A204.1 (cell line): ENCODE measurements around the gene TMEM87B.

Source experiments
- FAIRE-seq: peaks from 2 replicates; lab custom pipeline; 2012; peaks lifted over from hg19 to GRCh38; lab: Jason Lieb, UNC

Gene TMEM87B, protein sequence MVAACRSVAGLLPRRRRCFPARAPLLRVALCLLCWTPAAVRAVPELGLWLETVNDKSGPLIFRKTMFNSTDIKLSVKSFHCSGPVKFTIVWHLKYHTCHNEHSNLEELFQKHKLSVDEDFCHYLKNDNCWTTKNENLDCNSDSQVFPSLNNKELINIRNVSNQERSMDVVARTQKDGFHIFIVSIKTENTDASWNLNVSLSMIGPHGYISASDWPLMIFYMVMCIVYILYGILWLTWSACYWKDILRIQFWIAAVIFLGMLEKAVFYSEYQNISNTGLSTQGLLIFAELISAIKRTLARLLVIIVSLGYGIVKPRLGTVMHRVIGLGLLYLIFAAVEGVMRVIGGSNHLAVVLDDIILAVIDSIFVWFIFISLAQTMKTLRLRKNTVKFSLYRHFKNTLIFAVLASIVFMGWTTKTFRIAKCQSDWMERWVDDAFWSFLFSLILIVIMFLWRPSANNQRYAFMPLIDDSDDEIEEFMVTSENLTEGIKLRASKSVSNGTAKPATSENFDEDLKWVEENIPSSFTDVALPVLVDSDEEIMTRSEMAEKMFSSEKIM

DNA sequence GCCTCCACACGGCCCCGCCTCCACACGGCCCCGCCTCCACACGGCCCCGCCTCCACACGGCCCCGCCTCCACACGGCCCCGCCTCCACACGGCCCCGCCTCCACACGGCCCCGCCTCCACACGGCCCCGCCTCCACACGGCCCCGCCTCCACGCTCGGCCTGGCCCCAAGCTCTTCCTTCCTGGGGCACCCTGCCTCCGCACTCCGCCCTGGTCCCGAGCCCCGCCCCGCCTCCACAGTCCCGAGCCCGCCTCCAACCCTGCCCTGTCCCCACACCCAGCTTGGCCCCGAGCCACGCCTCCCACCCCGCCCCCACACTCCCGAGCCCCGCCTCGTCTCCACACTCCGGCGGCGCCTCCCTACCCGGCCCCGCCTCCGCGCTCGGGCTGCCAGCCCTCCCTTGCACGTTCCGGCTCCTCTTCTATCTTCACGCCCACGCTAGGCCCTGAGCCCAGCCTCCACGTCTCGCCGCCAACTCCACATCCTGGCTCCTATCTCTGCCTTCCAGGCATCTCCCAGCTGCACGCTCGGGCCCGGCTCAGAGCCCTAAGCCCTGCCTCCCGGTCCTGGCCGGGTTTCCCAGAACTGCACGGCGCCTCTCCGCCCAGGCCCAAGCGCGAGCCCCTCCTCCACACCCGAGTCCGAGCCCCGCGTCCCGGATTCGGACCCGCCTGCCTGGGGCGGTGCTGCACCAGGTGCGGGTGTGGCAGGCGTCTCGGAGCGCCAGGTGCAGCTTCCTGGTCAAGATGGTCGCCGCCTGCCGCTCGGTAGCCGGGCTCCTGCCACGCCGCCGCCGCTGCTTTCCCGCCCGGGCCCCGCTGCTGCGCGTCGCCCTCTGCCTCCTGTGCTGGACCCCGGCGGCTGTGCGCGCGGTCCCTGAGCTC, at the start of gene TMEM87B:
TSS of gene TMEM87B (plus strand) at position 423 of the 883 bp plus-strand sequence. CDS start at position 746, 323 bp downstream.
- FAIRE-seq: no peak

DNA sequence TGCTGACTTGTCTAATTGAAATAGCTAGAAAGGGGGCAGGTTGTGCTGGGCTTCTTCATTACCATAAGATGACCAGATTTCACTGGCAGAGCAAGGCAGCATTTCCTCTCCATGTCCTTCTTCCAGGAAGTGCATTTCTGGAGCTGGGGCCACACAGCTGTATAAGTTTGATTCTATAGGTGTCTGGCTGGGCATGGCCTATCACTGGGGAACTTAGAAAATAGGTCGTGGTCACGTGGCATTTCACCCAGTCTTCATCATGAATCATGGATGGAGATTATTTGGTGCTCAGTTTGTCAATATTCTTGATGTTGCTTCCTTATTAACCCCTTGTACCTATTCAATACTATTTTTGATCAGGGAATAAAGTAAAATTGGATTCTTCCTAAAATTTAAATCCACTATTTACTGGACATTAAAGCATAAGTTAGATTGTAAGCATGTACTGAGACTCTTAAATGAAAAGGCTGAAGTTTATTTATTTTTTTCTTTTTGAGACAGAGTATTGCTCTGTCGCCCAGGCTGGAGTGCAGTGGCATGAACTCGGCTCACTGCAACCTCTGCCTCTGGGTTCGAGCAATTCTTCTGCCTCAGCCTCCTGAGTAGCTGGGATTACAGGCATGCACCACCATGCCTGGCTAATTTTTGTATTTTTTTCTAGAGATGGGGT, 49.5 kb upstream of the TMEM87B start:
- FAIRE-seq: no peak

DNA sequence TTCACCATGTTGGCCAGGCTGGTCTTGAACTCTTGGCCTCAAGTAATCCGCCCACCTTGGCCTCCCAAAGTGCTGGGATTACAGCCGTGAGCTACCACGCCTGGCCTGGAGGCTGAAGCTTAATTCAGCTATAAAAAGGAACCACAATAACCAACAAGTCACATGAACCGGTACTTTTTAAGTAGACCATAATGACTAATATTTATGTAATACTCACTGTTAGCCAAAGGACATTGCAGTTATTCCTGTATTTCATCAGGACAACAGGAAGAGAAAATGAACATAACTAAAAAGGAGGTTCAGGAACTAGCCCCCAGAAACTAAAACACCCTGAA, 49.0 kb upstream of the TMEM87B start:
- no peak for FAIRE-seq

DNA sequence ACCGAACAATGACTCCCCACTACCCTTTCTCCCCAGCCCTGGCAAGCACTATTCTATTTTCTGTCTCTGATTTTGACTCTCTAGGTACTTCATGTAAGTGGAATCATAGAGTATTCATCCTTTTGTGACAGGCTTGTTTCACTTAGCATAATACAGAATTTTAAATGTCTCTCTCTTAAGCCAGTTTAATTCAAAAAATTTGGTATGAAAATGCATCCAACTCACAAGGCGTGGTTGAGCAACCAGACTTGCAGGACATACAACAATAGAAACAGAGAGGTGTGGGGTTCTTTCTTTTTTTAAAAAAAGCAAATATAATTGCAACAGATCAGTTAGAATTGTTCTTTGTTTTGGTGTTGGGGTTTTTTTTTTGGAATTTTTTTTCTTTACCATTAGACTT, 47.6 kb upstream of the TMEM87B start:
- no peak for FAIRE-seq

DNA sequence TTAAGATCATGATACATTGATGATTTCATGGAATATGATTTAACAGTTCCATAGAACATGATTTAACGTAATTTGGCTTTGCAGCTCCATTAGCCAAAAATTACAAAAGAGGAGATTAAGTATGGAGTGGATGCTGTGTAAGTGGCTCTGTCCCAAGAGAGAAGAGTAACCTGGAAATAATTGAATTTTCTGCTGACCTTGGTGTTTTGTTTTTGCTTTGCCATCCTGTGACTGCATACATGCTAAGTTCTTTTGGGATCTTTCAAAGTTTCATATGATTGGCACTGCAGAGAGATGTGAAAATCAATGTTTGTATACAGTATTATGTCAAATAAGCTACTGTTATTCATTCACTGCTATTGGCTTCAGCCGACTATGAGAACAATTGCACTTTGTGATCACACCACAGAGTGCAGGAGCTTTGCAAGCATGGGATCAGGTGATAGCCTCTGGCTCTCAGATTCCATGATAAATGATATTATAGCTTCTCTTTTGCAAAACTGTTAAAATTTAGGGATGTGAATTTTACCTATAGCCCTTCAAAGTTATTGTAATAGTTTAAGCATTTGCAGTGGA, 46.1 kb upstream of the TMEM87B start:
- FAIRE-seq: no peak

DNA sequence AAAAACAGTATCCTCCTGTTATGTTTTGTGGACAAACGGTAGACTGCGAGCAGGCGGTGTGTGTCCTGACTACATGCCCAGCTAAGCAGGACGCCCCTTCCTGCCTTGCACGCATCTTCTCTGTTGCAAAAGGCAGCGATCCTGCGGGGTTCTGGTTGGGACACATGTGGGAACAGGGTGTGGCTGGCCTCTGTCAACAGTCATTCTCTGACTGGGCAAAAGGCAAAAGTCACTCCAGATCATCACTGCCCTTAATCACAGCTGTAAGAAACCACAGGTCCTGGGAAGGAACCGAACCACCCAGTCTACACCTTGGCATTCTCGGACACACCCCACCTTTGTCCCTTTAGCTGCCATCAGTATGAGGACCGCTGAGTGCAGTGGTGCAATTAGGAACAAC, 44.3 kb upstream of the TMEM87B start:
- FAIRE-seq: no peak

DNA sequence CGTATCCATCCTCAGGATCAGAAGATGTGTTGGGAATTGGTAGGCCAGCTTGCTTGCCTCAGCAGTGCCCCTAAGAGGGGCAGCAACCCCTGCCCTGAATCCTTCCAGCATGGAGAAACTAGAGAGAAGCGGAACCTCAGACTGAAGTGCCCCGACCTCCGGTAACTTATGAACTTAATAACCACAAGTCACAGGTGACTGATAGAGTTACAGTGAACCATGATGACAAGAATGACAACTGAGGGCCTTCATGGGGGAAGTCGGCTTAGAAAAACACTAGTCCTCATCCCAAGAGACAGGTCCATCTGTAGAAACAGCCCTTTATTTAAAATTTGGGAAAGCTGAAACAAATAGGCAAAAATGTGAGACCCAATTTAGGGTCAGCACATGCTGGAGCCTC, 42.5 kb upstream of the TMEM87B start:
- FAIRE-seq: no peak

DNA sequence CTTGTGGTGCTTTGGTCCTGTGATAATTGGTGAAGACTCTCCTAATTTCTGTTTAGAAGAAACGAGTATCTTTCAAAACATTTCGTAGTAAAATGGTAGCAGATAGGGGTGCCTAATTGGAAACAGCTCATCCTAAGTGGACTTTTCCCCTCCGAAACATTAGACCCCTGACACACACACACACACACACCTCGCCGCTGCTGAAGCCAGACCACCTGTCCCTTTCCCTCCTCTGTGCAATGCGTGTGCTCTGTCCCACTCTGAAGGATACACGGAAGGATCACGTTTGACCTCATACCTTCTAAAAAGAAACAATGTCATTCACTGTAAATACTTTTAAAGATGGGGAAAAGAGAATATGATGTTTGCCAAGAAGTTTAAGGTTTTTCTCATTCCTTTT, 36.2 kb upstream of the TMEM87B start:
- FAIRE-seq: no peak

DNA sequence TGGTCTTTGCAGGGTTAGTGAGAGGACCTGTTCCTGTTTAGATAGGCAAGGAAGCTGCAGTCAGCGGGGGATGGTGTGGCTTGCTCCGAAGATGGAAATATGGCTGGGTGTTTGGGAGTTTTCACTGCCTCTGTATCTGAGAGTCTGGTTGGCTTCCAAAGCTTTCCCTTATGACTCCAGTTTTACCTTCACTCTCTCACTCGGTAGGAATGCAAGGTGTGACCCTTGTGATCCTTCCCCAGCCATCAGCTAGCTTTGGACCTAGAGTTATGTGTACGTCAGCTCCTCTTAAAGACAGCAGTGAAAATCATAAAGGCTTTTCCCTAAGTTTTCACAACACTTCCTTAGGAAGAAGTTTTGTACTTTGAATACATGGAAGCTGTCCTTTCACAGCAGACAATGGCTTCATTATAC, 35.5 kb upstream of the TMEM87B start:
- FAIRE-seq: no peak

DNA sequence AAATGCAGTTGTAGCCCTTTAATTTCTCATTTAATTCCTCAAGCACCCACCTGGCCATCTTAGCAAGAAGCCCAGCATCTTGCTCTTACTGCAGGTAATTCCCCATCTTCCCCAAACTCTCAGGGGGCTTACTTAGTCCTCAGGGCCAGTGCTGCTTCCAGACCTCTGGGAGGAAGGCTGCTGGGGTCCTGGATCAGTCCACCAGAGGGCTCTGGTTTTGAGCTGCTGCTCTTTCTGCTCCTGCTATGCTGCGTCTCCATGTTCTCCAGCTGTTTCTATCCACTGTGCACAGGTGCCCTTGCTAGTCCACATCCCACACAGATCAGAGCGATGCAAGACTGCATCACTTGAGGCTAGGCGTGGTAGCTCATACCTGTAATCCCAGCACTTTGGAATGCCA, 34.5 kb upstream of the TMEM87B start:
- no peak for FAIRE-seq

DNA sequence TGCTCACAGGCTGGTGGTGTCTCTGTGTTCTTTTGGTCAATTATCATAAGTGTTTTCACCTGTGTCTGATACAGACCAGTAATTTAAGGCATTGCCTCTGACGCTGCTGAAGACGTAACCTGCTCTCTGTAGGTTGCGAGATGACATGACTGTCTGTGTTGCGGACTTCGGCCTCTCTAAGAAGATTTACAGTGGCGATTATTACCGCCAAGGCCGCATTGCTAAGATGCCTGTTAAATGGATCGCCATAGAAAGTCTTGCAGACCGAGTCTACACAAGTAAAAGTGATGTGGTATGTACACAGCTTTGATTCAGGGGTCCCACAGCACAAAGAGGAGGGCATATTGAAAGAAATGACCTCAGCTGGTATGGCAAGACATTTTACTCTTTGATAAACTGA, 33.8 kb upstream of the TMEM87B start:
- FAIRE-seq: no peak

DNA sequence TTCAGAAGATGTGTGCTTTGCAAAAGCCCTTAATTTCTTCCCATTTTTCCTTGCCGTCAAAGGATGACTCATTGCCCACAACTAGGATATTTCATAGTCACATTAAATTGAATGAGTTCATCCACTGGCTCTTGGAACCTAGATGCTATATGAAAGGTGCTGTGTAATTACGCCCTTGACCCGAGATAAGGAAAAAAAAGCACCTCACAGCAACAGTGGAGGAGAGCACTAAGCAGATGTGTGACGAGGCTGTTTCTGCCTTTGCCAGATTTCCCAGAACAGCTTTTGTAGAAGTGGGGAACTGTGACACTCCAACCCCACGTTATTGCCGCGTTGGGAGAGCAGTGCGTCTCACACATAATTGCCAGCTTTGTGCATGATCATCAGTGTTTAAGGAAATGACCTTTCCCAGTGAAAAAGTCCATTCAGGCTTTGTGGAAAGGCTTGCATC, 33.3 kb upstream of the TMEM87B start:
- no peak for FAIRE-seq

DNA sequence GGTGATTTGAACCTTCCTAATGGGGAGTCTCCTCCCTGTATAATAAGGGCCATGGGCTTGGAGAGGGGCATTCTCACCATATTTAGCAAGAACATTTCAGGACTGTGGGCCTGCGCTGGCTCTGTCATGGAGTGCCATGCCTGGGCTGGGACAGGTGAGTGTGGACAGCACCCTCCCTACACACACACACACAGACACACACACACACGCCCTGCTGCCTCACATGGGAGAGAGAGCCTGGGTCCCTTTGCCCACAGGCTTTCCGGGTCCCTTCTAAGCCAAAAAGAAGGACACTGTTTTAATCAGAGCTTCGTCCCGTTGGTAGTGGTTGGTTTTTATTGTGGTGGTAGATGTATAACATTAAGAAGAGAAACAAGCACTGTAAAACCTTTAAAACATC, 31.4 kb upstream of the TMEM87B start:
- no peak for FAIRE-seq

DNA sequence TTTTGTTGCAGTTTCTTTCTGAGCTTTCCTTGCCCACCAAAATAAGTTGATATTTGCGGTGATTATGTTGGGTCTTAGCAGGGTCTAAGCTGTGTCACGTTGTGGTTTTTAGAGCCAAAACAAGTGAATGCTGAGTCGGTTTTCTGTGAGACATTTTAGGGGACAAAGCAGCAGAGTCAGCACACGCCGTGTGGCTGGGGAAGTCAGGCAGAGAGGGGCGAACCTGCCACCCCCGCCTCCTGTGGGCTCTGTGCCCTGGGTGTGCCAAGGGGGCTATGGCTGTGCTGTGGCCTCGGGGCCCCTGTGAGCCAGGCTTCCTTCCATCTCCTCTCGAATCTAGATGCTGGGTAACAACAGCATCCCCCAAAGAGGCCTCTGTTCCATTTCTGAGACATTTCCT, 30.8 kb upstream of the TMEM87B start:
- FAIRE-seq: no peak

DNA sequence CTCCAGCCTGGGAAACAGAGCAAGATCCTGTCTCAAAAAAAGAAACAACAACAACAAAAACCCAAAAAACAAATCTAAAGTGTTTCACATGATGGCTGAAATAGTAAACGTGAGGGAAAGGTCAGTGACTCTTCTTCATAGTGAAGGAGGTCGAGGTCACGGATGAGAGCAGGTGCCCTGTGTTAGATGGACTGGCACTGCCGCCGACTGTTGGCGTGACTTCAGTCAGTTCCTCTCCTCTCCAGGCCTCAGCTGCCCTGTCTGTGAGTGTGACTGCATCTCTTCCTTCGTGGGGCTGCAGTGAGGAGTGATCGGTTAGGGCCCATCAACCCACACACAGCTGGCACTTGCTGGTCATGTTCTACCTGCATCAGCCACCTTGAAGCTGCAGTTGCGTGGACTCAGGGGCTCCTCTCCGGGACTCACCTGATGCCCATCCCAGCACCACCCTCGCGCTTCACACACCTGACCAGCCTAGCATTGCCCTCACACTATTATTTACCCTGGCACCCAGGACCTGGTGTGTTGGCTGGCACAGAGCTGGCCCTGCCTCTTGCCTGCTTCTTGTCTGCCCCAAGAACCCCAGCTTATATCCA, 30.1 kb upstream of the TMEM87B start:
- no peak for FAIRE-seq

DNA sequence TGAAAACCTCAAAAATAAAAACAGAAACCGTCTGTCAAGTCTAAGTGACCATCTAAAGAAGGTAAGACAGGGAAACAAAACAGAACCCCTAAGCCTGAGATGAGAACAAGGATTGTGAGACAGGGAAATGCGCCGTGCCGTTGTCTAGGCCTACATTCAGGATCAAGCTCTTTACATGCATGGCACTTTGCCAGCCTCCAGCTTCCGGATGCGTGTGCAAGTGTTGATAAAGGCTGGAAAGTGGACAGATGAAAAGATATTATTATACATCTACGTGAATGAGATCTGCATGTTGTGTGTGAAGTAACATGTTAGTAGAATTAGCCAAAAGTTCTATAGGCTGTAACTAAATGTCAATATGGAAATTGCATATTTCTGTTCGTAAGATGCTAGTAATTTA, 28.6 kb upstream of the TMEM87B start:
- FAIRE-seq: no peak

DNA sequence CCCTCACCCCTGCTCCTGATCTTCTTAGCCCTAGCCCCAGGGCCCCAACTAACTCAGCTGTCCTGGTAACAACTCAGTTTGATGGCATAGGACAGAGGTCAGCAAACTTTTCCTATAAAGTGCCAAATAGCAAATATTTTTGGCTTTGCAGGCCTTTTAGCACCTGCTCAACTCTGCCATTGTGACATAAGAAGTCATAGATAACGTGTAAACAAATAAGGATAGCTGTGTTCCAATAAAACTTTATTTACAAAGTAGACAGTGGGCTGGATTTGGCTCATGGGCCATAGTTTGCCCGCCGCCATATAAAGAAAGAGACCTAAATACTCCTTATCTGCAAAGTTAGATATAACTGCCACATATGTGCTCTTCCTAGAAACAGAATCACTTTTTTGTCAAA, 27.3 kb upstream of the TMEM87B start:
- no peak for FAIRE-seq

DNA sequence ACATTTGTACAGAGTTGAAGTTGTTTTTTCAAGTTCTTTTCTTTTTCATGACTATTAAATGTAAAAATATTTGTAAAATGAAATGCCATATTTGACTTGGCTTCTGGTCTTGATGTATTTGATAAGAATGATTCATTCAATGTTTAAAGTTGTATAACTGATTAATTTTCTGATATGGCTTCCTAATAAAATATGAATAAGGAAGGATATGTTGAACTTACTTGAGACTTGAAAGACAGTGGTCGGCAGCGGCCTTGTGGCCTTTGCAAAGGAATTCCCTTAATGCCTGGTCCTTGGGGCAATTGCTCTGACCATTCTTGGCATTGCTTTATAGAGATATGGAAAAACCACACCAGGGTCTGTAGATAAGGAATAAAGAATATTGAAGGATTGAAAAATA, 25.9 kb upstream of the TMEM87B start:
- FAIRE-seq: no peak

DNA sequence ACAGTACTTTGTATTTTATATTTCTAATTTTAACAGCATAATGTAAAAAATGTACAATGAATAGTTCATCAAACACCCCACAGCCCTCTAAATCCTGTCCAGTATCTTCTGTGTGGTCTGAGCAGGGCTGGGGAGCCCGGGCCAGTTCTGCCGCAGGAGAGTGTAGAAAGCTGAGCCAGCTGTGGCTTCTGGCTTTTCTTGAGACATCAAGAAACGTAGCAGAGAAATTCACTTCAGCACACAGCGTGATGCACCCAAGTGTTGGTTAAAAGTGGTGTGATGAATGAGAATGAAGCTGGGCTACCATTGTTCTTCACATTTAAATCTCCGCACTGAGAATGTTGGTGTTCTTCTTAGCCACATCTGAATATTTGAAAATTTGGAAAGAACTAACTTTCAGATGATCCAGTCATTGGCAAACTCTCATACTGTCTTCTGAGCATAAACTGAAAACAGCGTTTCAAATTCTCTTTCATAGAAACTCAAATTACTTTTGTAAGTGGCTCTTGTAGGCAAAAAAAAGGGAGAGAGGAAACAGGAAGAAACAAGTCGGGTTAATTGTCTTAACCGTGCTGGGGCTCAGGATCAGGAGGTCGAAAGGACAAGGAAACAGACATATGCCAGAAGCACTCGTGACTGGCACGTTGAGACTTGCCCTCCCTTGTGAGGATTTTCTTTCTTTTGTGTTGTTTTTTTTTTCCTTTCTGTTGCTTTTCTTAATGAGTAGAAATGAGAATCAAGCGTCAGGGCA, 23.4 kb upstream of the TMEM87B start:
- FAIRE-seq: no peak

DNA sequence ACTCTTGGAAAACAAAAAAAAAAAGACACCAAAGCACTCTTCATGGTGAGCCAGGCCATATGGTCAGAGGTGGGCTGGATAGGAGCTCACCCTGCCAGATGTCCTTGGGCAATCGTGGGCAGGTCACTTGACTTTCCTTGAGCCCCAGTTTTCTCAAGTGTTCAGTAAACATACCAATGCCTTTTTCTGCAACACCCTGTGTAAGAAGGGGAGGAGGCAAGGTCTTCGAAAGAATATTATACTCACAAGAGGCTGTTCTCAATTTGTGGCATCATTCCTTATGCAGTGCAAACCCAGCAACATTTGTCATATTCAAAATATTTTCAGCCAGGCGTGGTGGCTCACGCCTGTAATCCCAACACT, 22.9 kb upstream of the TMEM87B start:
- FAIRE-seq: no peak
